ENCODE data around the gene TAF11.

GRCh38 chr6:34888514-34888856 lies 643 bp upstream of the TAF11 start:
- TF ChIP-seq CTCF (IDR thresholded peaks at IDR 0.05; ENCODE audit: low read length), result no peak
- TF ChIP-seq EZH2 (IDR thresholded peaks at IDR 0.05; ENCODE audit: borderline replicate concordance, low read length), result no peak
